Loucy (cell line): ENCODE results near the gene FHL1.
"Not testable (repeated sequence)": the region's sequence is repeated elsewhere in the genome, so short reads cannot be mapped to it uniquely, and the experiment has no call there.

Experiments
- EZH2phosphoT487 ChIP-seq: fragments of 200-600 bp; IDR thresholded peaks from 2 replicates; pipeline ENCODE4 v1.6.1; 2018; ENCODE audit warnings: antibody characterized with exemption, mild to moderate bottlenecking, moderate library complexity, borderline replicate concordance
- TF ChIP-seq, protein P1 (sequence below): fragments of 200-600 bp; sonication (generic); conservative IDR thresholded peaks from 2 replicates; pipeline ENCODE4 v1.5.1; 2014; ENCODE audit warnings: mild to moderate bottlenecking, antibody characterized with exemption, low read length

DNA sequence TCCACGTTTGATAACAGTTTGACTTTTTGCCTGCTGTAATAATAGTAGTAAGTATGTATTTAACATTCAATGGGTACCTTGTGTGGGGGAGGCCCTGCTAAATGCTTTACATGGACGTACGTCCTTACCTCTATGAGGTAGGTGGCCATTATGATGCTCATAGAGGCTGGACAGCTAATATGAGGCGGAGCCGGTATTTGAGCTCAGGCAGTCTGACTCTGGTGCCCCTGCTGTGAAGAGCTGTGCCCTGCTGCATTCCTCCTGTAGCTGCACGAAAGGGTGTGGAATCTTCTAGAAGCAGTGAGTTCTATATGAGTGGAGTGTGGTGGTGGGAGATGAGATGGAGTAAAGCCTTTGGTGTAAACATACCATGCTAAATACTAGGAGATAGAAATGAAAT, 20.7 kb downstream of the FHL1 start:
- TF ChIP-seq, protein P1, sequence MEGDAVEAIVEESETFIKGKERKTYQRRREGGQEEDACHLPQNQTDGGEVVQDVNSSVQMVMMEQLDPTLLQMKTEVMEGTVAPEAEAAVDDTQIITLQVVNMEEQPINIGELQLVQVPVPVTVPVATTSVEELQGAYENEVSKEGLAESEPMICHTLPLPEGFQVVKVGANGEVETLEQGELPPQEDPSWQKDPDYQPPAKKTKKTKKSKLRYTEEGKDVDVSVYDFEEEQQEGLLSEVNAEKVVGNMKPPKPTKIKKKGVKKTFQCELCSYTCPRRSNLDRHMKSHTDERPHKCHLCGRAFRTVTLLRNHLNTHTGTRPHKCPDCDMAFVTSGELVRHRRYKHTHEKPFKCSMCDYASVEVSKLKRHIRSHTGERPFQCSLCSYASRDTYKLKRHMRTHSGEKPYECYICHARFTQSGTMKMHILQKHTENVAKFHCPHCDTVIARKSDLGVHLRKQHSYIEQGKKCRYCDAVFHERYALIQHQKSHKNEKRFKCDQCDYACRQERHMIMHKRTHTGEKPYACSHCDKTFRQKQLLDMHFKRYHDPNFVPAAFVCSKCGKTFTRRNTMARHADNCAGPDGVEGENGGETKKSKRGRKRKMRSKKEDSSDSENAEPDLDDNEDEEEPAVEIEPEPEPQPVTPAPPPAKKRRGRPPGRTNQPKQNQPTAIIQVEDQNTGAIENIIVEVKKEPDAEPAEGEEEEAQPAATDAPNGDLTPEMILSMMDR = not testable (repeated sequence)
- TF ChIP-seq EZH2phosphoT487 = not testable (repeated sequence)
